ENCODE measurements around the gene HNF4A. TPM values are rescaled to one million over a fixed set of nuclear protein-coding genes. Genes with fewer than 3 reads are reported as not detected.

HNF4A gene
- total and polyA plus RNA-seq, 2 of the 13 experiments (the other 11 are each of a cell fraction or from before 2014, with no cell fraction given), result 80.9 to 169 TPM

DNA sequence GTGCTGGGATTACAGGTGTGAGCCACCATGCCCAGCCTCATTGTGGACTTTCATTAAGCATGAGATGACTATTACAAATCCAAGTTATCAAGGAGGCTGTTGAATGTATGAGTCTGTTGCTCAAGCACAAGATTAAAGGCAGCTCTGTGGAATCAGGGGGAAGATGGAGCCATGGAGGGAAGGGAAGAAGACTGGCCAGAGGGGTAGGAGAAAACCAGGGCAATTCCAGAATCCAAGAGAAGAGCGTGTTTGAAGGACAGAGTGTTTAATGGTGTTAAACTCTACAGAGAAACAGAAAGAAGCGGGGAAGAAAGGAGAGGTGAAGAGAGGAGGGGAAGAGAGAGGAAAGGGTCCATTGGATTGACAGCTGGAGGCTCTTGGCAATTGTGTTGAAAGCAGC is 70.4 kb downstream of the HNF4A start (continued):
- TF ChIP-seq, protein P1, sequence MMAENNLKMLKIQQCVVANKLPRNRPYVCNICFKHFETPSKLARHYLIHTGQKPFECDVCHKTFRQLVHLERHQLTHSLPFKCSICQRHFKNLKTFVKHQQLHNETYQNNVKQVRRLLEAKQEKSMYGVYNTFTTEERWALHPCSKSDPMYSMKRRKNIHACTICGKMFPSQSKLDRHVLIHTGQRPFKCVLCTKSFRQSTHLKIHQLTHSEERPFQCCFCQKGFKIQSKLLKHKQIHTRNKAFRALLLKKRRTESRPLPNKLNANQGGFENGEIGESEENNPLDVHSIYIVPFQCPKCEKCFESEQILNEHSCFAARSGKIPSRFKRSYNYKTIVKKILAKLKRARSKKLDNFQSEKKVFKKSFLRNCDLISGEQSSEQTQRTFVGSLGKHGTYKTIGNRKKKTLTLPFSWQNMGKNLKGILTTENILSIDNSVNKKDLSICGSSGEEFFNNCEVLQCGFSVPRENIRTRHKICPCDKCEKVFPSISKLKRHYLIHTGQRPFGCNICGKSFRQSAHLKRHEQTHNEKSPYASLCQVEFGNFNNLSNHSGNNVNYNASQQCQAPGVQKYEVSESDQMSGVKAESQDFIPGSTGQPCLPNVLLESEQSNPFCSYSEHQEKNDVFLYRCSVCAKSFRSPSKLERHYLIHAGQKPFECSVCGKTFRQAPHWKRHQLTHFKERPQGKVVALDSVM (CRISPR knock-in tag; IDR thresholded peaks at IDR 0.05), result no peak
- TF ChIP-seq, protein P2, sequence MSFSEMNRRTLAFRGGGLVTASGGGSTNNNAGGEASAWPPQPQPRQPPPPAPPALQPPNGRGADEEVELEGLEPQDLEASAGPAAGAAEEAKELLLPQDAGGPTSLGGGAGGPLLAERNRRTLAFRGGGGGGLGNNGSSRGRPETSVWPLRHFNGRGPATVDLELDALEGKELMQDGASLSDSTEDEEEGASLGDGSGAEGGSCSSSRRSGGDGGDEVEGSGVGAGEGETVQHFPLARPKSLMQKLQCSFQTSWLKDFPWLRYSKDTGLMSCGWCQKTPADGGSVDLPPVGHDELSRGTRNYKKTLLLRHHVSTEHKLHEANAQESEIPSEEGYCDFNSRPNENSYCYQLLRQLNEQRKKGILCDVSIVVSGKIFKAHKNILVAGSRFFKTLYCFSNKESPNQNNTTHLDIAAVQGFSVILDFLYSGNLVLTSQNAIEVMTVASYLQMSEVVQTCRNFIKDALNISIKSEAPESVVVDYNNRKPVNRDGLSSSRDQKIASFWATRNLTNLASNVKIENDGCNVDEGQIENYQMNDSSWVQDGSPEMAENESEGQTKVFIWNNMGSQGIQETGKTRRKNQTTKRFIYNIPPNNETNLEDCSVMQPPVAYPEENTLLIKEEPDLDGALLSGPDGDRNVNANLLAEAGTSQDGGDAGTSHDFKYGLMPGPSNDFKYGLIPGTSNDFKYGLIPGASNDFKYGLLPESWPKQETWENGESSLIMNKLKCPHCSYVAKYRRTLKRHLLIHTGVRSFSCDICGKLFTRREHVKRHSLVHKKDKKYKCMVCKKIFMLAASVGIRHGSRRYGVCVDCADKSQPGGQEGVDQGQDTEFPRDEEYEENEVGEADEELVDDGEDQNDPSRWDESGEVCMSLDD (CRISPR knock-in tag; IDR thresholded peaks at IDR 0.05; ENCODE audit: borderline replicate concordance), result no peak
- TF ChIP-seq ZNF614 (CRISPR knock-in tag; IDR thresholded peaks at IDR 0.05; ENCODE audit: borderline replicate concordance) (0 out of 2 replicates have a peak, but pooled peaks have one; percentile 14), KLF16 (CRISPR knock-in tag; IDR thresholded peaks at IDR 0.05) (no peak), EP300 (IDR thresholded peaks at IDR 0.05; ENCODE audit: low read depth in 2 of 2, low read length in 2 of 2) (no peak), EP300 (CRISPR knock-in tag; IDR thresholded peaks at IDR 0.05; ENCODE audit: borderline replicate concordance) (peak; percentile 38; the same call in 1 of the 2 replicates)
- TF ChIP-seq, protein P3, sequence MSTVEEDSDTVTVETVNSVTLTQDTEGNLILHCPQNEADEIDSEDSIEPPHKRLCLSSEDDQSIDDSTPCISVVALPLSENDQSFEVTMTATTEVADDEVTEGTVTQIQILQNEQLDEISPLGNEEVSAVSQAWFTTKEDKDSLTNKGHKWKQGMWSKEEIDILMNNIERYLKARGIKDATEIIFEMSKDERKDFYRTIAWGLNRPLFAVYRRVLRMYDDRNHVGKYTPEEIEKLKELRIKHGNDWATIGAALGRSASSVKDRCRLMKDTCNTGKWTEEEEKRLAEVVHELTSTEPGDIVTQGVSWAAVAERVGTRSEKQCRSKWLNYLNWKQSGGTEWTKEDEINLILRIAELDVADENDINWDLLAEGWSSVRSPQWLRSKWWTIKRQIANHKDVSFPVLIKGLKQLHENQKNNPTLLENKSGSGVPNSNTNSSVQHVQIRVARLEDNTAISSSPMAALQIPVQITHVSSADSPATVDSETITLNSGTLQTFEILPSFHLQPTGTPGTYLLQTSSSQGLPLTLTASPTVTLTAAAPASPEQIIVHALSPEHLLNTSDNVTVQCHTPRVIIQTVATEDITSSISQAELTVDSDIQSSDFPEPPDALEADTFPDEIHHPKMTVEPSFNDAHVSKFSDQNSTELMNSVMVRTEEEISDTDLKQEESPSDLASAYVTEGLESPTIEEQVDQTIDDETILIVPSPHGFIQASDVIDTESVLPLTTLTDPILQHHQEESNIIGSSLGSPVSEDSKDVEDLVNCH (CRISPR knock-in tag; IDR thresholded peaks at IDR 0.05), result no peak
- TF ChIP-seq, protein P4, sequence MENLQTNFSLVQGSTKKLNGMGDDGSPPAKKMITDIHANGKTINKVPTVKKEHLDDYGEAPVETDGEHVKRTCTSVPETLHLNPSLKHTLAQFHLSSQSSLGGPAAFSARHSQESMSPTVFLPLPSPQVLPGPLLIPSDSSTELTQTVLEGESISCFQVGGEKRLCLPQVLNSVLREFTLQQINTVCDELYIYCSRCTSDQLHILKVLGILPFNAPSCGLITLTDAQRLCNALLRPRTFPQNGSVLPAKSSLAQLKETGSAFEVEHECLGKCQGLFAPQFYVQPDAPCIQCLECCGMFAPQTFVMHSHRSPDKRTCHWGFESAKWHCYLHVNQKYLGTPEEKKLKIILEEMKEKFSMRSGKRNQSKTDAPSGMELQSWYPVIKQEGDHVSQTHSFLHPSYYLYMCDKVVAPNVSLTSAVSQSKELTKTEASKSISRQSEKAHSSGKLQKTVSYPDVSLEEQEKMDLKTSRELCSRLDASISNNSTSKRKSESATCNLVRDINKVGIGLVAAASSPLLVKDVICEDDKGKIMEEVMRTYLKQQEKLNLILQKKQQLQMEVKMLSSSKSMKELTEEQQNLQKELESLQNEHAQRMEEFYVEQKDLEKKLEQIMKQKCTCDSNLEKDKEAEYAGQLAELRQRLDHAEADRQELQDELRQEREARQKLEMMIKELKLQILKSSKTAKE (CRISPR knock-in tag; IDR thresholded peaks at IDR 0.05; ENCODE audit: borderline replicate concordance), result no peak
- TF ChIP-seq, protein P5, sequence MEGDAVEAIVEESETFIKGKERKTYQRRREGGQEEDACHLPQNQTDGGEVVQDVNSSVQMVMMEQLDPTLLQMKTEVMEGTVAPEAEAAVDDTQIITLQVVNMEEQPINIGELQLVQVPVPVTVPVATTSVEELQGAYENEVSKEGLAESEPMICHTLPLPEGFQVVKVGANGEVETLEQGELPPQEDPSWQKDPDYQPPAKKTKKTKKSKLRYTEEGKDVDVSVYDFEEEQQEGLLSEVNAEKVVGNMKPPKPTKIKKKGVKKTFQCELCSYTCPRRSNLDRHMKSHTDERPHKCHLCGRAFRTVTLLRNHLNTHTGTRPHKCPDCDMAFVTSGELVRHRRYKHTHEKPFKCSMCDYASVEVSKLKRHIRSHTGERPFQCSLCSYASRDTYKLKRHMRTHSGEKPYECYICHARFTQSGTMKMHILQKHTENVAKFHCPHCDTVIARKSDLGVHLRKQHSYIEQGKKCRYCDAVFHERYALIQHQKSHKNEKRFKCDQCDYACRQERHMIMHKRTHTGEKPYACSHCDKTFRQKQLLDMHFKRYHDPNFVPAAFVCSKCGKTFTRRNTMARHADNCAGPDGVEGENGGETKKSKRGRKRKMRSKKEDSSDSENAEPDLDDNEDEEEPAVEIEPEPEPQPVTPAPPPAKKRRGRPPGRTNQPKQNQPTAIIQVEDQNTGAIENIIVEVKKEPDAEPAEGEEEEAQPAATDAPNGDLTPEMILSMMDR (CRISPR knock-in tag; IDR thresholded peaks at IDR 0.05), result no peak
